Suprapubic skin (tissue), 4 donors: Measurements from ENCODE around the gene LPAR3. TPM values are rescaled to one million over a fixed set of nuclear protein-coding genes. Genes with fewer than 3 reads are reported as not detected.
A peak's percentile ranks its signal among the peaks of the same experiment; 100 is the strongest.

Source experiments
- DNase-seq, 2 donors: peaks; one replicate each; pipeline ENCODE4 v3.0.0-alpha.2; 2019; ENCODE audit warnings: low spot score in 2 of 2
- H3K27ac ChIP-seq: fragments of 200-600 bp; sonication (generic); one replicate; pipeline ENCODE4 v1.5.1; 2019
- H3K27me3 ChIP-seq: fragments of 200-600 bp; sonication (generic); one replicate; pipeline ENCODE4 v1.5.1; 2019
- H3K36me3 ChIP-seq: fragments of 200-600 bp; sonication (generic); one replicate; pipeline ENCODE4 v1.5.1; 2019
- H3K4me1 ChIP-seq: fragments of 200-600 bp; sonication (generic); one replicate; pipeline ENCODE4 v1.5.1; 2019
- H3K4me3 ChIP-seq: fragments of 200-600 bp; sonication (generic); one replicate; pipeline ENCODE4 v1.5.1; 2019; ENCODE audit warnings: mild to moderate bottlenecking
- H3K9me3 ChIP-seq: fragments of 200-600 bp; sonication (generic); one replicate; pipeline ENCODE4 v1.5.1; 2019
- CTCF ChIP-seq, 2 donors: fragments of 200-600 bp in 1 of 2; fragments of 450-650 bp in 1 of 2; sonication (generic) in 1 of 2; IDR thresholded peaks; one replicate each; pipeline ENCODE4 v1.5.1; 2016 to 2019; ENCODE audit warnings: antibody characterized with exemption in 2 of 2, mild to moderate bottlenecking in 1 of 2, moderate library complexity in 1 of 2
- EP300 ChIP-seq: sonication (generic); formaldehyde crosslinking; IDR thresholded peaks from one replicate; pipeline ENCODE4 v1.6.1; 2017; ENCODE audit warnings: antibody characterized with exemption
- POLR2A ChIP-seq, 2 donors: fragments of 450-650 bp; IDR thresholded peaks; one replicate each; pipeline ENCODE4 v1.6.1; 2017; ENCODE audit warnings: antibody characterized with exemption in 2 of 2, mild to moderate bottlenecking in 2 of 2, moderate library complexity in 2 of 2
- POLR2AphosphoS5 ChIP-seq, 3 donors: sonication (generic); formaldehyde crosslinking; IDR thresholded peaks; one replicate each; pipeline ENCODE4 v1.6.1; 2017; ENCODE audit warnings: antibody characterized with exemption in 3 of 3
- WGBS: methylation state at CpG from one replicate; pipeline ENCODE4 v1.1.5; 2018; 5-methylcytosine and 5-hydroxymethylcytosine counted together
- total RNA-seq, 4 donors: library from RNA; depleted of rRNA; stranded (reverse); fragments of >200 nt; gene quantifications; one replicate each; pipeline ENCODE4 v1.1.0, GENCODE V29; 2016

LPAR3 gene
- total RNA-seq, 4 donors from 2014 or later = 13.9 to 25.1 (median 17.7) TPM

- WGBS = 51% methylated on average over 2 of the region's 2 CpGs
- H3K36me3 ChIP-seq = no peaks in the 10 kb centered on the region
- TF ChIP-seq POLR2AphosphoS5 (IDR thresholded peaks at IDR 0.05) (no peak), EP300 (no peak)
- no peaks in the 10 kb centered on the region for H3K27me3 ChIP-seq
- no peak overlapping the region for H3K4me3 ChIP-seq
- peak overlapping the region; percentile 81 for H3K27ac ChIP-seq
- peaks cover 28% of the 10 kb centered on the region for H3K4me1 ChIP-seq
- DNase-seq = no peak
- no peaks in the 10 kb centered on the region for H3K9me3 ChIP-seq
These were observed 51.0 kb downstream of the LPAR3 start for GRCh38 chr1:84841971-84842370.

GRCh38 chr1:84840346-84840745 lies 52.7 kb downstream of the LPAR3 start:
- Histone ChIP-seq H3K27me3 (no peaks in the 10 kb centered on the region), H3K9me3 (no peaks in the 10 kb centered on the region), H3K36me3 (no peaks in the 10 kb centered on the region), H3K27ac (no peak overlapping the region), H3K4me3 (no peak overlapping the region), H3K4me1 (peaks cover 25% of the 10 kb centered on the region)
- TF ChIP-seq CTCF (IDR thresholded peaks at IDR 0.05) (no peak), EP300 (no peak), POLR2A (IDR thresholded peaks at IDR 0.05) (no peak), POLR2AphosphoS5 (IDR thresholded peaks at IDR 0.05) (no peak)
- DNase-seq = no peak

- peaks cover 30% of the 10 kb centered on the region for H3K4me1 ChIP-seq
- H3K9me3 ChIP-seq = no peaks in the 10 kb centered on the region
- DNase-seq = no peak
- TF ChIP-seq CTCF (IDR thresholded peaks at IDR 0.05) (no peak), EP300 (no peak), POLR2A (IDR thresholded peaks at IDR 0.05) (no peak), POLR2AphosphoS5 (IDR thresholded peaks at IDR 0.05) (no peak)
- no peaks in the 10 kb centered on the region for H3K36me3 ChIP-seq
- H3K27ac ChIP-seq = no peak overlapping the region
- no peaks in the 10 kb centered on the region for H3K27me3 ChIP-seq
- WGBS = 83% methylated on average over 1 of the region's 1 CpG
- H3K4me3 ChIP-seq = no peak overlapping the region
These were observed 53.5 kb downstream of the LPAR3 start for GRCh38 chr1:84839544-84839943.

- WGBS = 72% methylated on average over 3 of the region's 3 CpGs
- TF ChIP-seq POLR2AphosphoS5 (IDR thresholded peaks at IDR 0.05) (no peak), POLR2A (IDR thresholded peaks at IDR 0.05) (no peak), CTCF (IDR thresholded peaks at IDR 0.05) (no peak), EP300 (no peak)
- Histone ChIP-seq H3K36me3 (no peaks in the 10 kb centered on the region), H3K4me3 (no peak overlapping the region), H3K27ac (no peak overlapping the region), H3K9me3 (no peaks in the 10 kb centered on the region), H3K4me1 (peaks cover 14% of the 10 kb centered on the region), H3K27me3 (no peaks in the 10 kb centered on the region)
- no peak for DNase-seq
These were observed 56.9 kb downstream of the LPAR3 start for GRCh38 chr1:84836145-84836544.

GRCh38 chr1:84835169-84835568 lies 57.8 kb downstream of the LPAR3 start:
- 58% methylated on average over 7 of the region's 7 CpGs for WGBS
- no peak for DNase-seq
- H3K4me1 ChIP-seq = peaks cover 7% of the 10 kb centered on the region

More at GRCh38 chr1:84835169-84835568, 57.8 kb downstream of the LPAR3 start:
- TF ChIP-seq EP300 = no peak
- TF ChIP-seq POLR2A (IDR thresholded peaks at IDR 0.05) = no peak
- TF ChIP-seq POLR2AphosphoS5 (IDR thresholded peaks at IDR 0.05) = no peak
- no peak for TF ChIP-seq CTCF (IDR thresholded peaks at IDR 0.05)
- Histone ChIP-seq H3K4me3 (no peak overlapping the region), H3K27me3 (no peaks in the 10 kb centered on the region), H3K27ac (peak overlapping the region; percentile 17), H3K36me3 (no peaks in the 10 kb centered on the region), H3K9me3 (no peaks in the 10 kb centered on the region)
